HG03432 (cell line): ENCODE data around the gene PHF5A.
"Not testable (repeated sequence)": the region's sequence is repeated elsewhere in the genome, so short reads cannot be mapped to it uniquely, and the experiment has no call there.

Experiments
- ATAC-seq: cut with Tn5 transposase; IDR thresholded peaks from one replicate; pipeline ENCODE4 v1.9.1; 2021; ENCODE audit warnings: mild to moderate bottlenecking, moderate library complexity; ENCODE audit not compliant: unreplicated experiment

PHF5A gene

DNA sequence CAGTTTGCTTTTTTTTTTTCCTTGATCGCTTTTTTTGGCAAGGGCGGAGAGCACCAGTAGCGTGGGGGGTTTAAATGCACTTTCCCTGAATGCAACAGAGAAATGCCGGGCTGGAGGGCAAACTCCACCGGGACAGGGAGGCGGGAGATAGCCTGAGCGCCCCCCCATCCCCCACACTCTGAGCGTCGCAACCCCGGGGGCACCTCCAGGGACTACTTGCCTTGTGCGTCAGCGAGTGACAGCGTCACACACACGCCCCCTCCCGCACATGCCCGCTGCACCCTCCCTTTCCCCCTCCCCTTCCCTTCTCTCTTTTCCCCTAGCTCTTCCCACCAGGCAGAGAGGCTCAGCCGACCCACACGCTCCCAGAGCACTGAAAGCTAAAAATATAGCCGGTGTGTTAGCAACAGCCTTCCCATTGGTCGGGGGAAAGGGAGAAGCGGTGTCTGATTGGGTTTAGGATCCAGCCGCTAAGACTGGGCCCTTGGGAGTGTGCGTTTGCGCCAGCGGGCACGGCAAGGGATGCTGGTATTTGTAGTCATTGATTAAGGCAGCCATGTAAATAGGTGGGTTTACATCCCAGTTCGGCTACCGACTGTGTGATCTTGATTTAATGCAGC, 20.2 kb downstream of the PHF5A start:
- ATAC-seq, result peak; percentile 45

- no peak for ATAC-seq
Measured at GRCh38 chr22:41447435-41448188, 20.9 kb downstream of the PHF5A start.

- ATAC-seq, result peak; percentile 45
Measured at GRCh38 chr22:41446639-41447434, 21.7 kb downstream of the PHF5A start, which contains the start of gene TOB2. TOB2 (minus strand) TSS chr22:41446801; CDS start chr22:41437345, 9,456 bp downstream.

DNA sequence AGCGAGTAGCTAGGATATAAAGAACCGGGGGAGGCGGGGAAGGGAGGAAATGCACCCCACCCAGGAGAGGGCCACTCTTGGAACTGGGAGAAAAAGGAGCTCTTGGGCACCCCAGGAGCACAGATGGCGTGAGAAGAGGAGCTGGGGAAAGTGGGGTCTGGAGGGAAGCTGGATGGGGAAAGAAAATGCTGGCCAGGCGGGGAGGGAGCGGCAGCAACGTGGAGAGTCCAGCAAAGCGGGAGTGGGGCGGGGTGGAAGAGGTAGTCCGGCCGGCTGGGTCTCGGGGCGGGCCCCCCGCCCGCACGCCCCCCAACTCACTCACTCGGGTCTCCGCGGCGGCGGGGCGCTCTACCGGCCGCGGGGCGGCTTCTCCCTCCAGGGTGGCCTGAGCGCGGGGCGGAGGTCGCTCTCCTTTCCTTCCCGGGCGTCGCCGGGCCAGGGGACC, 22.4 kb downstream of the PHF5A start:
- peak; percentile 0 for ATAC-seq

GRCh38 chr22:41445129-41446056, 23.1 kb downstream of the PHF5A start:
- ATAC-seq, result no peak

DNA sequence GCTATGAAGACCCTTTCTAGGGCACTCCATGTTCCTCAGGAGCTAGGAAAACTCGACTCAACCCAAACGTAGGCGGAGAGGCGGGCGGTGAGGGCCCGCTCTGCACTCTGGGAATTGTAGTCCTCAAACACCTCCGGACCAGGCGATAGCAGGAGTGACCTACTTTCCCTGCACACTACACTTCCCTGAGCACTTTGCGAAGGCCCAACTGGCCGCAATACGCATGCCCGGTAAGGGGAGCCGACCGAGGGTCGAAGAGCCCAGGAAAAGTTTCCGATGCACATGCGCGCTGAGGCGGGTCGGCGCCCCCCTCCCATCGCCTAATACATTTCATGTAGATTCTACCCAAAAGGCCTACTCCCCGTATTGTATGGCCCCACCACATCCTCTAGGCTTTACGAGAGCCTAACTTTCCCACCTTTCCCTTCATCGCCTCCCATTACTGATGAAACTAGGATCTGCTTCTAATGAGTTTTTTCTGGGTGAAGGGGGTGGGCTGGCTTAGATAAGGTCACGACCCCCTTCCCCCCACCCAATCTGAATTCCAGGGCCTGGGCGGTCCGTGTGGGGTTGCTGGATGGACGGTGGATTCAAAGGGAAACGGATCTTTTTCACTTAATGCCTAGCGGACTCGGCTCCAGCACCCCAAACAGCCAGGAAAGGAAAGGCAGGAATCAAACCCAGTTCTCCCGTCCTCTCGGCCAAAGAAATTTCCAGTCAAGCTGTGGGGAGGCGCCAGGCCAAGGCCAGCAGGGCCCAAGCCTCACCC, 23.9 kb downstream of the PHF5A start:
- ATAC-seq, result peak; percentile 43

GRCh38 chr22:41442240-41442792, 26.2 kb downstream of the PHF5A start:
- ATAC-seq, result no peak

- ATAC-seq, result not testable (repeated sequence)
Measured at GRCh38 chr22:41440511-41440910, 28.0 kb downstream of the PHF5A start.

DNA sequence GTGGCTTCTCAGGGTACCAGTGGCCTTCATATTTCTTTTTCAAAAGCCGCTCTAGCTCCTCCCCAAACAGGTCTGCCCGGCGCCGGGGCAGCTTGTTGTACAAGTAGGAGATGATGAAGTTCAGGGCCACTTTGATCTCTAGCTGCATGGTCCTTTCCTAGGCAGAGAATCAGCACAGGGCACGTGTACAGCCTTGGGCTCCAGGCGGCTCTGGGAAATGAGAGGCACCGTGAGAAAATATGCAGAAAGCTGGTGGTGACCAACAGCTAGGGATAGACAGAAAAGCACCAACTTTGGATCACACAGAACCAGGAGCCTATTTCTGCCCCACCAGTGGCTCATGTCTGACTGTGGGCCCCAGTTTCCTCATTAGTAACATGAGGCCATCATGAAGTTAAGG, 31.3 kb downstream of the PHF5A start:
- ATAC-seq, result no peak

GRCh38 chr22:41436322-41437113, 32.0 kb downstream of the PHF5A start:
- no peak for ATAC-seq

DNA sequence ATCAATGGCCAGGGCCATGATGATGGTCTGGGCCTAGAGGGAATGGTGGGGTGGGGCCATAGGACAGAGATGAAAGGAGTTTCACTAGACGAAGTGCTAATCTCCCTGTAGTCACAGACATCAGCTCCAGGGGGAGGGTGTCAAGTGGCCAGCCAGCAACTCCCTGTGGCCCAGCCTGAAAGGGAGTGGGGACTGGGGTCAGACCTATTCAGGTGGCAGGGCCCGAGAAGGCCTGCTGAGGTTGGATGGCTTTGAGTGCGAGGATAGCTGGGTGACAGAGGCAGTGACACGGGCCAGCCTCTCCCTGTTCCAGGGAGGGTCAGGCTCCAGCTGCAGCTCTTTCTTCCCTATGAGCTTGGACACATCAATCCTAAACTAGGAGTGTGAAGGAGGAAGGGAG, 32.9 kb downstream of the PHF5A start:
- ATAC-seq, result no peak

- ATAC-seq, result not testable (repeated sequence)
Measured at GRCh38 chr22:41434361-41435003, 34.0 kb downstream of the PHF5A start.

DNA sequence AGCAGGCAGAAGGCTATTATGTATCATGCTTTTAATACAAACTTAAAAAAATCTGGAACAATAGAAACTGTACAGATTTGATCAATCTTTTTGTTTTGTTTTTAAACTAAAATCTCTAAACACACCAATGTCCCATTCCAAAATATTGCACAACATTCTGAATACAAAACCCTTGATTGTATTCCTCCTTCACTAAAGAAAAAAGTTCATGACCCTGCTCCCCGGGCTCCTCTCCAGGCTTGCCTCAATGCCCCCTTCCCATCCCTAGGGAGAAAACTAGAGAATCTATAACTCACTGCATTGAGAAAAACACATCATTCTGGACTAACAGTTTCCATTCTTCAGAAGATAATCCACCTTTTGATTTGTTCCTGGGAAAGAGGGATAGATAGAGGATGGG, 35.0 kb downstream of the PHF5A start:
- not testable (repeated sequence) for ATAC-seq

GRCh38 chr22:41431656-41432055, 36.8 kb downstream of the PHF5A start:
- ATAC-seq, result no peak

DNA sequence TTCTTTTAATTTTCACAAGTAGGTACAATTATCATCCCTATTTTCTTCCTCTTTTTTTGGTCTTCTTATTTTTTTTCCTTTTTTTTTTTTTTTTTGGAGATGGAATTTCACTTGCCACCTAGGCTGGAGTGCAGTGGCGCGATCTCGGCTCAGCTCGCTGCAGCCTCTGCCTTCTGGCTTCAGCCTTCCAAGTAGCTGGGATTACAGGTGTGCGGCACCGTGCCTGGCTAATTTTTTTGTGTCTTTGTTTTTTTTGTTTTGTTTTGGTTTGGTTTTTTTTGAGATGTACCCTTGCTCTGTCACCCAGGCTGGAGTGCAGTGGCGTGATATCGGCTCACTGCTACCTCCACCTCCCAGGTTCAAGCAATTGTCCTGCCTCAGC, 38.5 kb downstream of the PHF5A start:
- ATAC-seq, result no peak

DNA sequence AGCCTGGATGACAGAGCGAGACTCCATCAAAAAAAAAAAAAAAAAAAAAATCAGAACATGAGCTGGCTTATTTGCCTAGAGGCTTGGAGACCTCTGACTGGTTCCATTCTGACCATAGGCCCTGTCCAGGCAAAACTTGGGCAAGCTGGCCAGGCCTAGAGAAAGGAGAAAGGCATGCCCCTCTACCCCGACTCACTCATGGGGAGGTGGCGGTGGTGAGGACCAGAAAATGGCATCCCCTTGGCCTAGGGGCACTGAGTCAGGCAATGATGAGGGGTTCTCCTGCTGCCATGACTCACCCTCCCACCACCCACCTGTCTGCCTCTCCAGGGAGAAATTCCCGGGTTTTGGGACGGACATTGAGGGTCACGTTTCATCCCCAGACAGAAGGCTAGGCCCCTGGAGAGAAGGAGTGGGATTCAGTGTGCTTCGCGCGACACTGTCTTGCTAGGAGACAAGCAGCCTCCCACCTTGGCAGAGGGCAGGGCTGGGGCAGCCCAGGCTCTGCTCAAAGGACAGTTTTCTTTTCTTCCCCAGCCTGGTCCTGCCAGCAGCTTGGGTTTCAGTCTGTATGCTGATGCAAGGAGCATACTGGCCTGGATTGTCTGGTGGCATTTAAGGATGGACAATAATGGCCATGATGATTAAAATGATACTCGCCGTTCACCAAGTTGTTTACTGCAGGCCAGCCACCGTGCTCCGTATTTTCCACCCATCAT, 39.1 kb downstream of the PHF5A start:
- ATAC-seq, result no peak

DNA sequence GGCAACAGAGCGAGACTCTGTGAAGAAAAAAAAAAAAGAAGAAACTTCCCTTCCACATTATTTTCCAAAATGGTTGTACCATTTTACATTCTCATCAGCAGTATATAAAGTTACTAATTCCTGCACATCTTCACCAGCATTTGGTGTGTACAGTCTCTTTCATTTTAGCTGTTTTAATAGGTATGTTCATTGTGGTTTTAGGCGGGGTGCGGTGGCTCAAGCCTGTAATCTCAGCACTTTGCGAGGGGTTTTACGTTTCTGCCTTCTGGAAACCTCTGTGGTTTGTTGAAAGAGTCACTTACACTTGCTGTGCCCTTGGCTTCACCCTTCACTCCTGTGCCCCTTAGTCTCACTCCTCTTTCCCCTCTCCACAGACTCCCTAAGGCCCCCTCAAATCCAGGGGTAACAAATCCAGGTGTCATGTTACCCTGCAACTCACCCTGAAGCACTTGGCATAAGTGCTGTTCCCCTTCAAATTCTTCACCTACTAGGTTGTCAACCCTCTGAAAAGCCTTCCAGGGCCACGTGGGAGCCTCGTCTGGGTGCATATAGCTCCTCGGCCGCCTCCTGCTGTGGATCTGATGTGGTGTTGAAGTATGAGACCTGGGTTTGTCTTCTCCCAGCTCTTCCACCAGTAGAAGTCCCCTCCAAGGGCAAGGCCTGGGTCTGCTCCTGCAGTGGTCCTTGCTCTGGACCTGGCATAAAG, 42.7 kb downstream of the PHF5A start:
- no peak for ATAC-seq
